PC-9 (cell line): ENCODE measurements around the gene ADRA1B.

ENCODE experiments used
- EZH2 ChIP-seq: fragments of 200-600 bp; sonication (generic); IDR thresholded peaks from 2 replicates; pipeline ENCODE4 v1.8.0; 2017; ENCODE audit warnings: antibody characterized with exemption, low read depth
- TF ChIP-seq, protein P1 (sequence below): fragments of 200-600 bp; sonication (generic); conservative IDR thresholded peaks from 2 replicates; pipeline ENCODE4 v1.6.1; 2017; ENCODE audit warnings: mixed run types, antibody characterized with exemption, mild to moderate bottlenecking, moderate library complexity

DNA sequence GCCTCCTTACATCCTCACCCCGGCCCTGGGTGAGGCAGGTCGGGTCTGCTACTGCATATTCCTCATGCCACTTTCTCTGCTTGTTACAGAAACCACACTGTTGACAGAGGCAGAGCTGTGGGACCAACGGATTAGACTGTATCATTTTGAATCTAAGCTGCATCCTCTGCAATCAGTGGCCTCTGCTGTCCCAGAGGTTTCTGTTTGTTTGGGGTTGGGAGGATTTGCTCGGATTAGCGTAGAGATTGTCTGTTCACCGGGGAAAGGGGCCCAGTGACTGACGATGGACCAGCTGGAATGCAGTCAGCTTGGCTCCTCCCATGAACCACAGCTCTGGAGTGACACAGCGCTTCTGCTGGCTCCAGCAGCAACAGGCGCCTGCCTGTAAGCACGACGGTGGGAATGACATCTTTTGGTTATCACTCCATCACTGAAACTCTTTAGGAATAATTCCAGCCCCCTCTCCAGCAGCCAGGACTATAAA lies 37.3 kb upstream of the ADRA1B start:
- TF ChIP-seq, protein P1, sequence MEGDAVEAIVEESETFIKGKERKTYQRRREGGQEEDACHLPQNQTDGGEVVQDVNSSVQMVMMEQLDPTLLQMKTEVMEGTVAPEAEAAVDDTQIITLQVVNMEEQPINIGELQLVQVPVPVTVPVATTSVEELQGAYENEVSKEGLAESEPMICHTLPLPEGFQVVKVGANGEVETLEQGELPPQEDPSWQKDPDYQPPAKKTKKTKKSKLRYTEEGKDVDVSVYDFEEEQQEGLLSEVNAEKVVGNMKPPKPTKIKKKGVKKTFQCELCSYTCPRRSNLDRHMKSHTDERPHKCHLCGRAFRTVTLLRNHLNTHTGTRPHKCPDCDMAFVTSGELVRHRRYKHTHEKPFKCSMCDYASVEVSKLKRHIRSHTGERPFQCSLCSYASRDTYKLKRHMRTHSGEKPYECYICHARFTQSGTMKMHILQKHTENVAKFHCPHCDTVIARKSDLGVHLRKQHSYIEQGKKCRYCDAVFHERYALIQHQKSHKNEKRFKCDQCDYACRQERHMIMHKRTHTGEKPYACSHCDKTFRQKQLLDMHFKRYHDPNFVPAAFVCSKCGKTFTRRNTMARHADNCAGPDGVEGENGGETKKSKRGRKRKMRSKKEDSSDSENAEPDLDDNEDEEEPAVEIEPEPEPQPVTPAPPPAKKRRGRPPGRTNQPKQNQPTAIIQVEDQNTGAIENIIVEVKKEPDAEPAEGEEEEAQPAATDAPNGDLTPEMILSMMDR, result no peak
- TF ChIP-seq EZH2, result no peak
